NCI-H146 (cell line): ENCODE measurements around the gene PTGDR2.
"Not testable (repeated sequence)": the region's sequence is repeated elsewhere in the genome, so short reads cannot be mapped to it uniquely, and the experiment has no call there.

Experiments used
- DNase-seq: peaks from one replicate; lab custom pipeline; 2025; lab: John Stamatoyannopoulos, UW

PTGDR2 gene

GRCh38 chr11:60841797-60842667 lies 13.7 kb downstream of the PTGDR2 start, which contains the start of gene CCDC86:
TSS of gene CCDC86 (plus strand) at chr11:60842113. CDS start at chr11:60842125, 12 bp downstream.
- peak; percentile 95 for DNase-seq

- DNase-seq = no peak
These were observed 15.0 kb downstream of the PTGDR2 start for GRCh38 chr11:60840470-60841430.

- no peak for DNase-seq
These were observed 17.6 kb downstream of the PTGDR2 start for GRCh38 chr11:60838132-60838531.

GRCh38 chr11:60836866-60837515 lies 18.8 kb downstream of the PTGDR2 start:
- DNase-seq = no peak

GRCh38 chr11:60835534-60835846 lies 20.3 kb downstream of the PTGDR2 start:
- no peak for DNase-seq

GRCh38 chr11:60834742-60835533 lies 20.8 kb downstream of the PTGDR2 start:
- DNase-seq = no peak

GRCh38 chr11:60831501-60832079 lies 24.2 kb downstream of the PTGDR2 start:
- no peak for DNase-seq

- peak; percentile 81 for DNase-seq
These were observed 24.6 kb downstream of the PTGDR2 start for GRCh38 chr11:60831143-60831500.

GRCh38 chr11:60830478-60831142 lies 25.1 kb downstream of the PTGDR2 start:
- no peak for DNase-seq

- no peak for DNase-seq
These were observed 30.0 kb downstream of the PTGDR2 start for GRCh38 chr11:60825790-60826189.

GRCh38 chr11:60825118-60825517 lies 30.6 kb downstream of the PTGDR2 start:
- no peak for DNase-seq

- DNase-seq = not testable (repeated sequence)
These were observed 31.9 kb downstream of the PTGDR2 start for GRCh38 chr11:60823745-60824306.

- DNase-seq = no peak
These were observed 33.7 kb downstream of the PTGDR2 start for GRCh38 chr11:60821827-60822599.

GRCh38 chr11:60818057-60818456 lies 37.7 kb downstream of the PTGDR2 start:
- no peak for DNase-seq

- DNase-seq = no peak
These were observed 39.1 kb downstream of the PTGDR2 start for GRCh38 chr11:60816590-60817157.

- DNase-seq = no peak
These were observed 41.6 kb downstream of the PTGDR2 start for GRCh38 chr11:60814112-60814511.

- no peak for DNase-seq
These were observed 42.4 kb downstream of the PTGDR2 start for GRCh38 chr11:60813324-60813723.

GRCh38 chr11:60810569-60810968 lies 45.2 kb downstream of the PTGDR2 start:
- DNase-seq = peak; percentile 34

- no peak for DNase-seq
These were observed 45.6 kb downstream of the PTGDR2 start for GRCh38 chr11:60810151-60810550.
